Mesenchymal stem cell (in vitro differentiated cells and primary cell): Measurements from ENCODE around the gene VAC14. TPM values are rescaled to one million over a fixed set of nuclear protein-coding genes. Genes with fewer than 3 reads are reported as not detected.
A peak's percentile ranks its signal among the peaks of the same experiment; 100 is the strongest.
"Not testable (repeated sequence)": the region's sequence is repeated elsewhere in the genome, so short reads cannot be mapped to it uniquely, and the experiment has no call there.

Experiments
- DNase-seq: peaks from one replicate; pipeline ENCODE4 v3.0.0-alpha.2; 2013
- H2AFZ ChIP-seq: one replicate; pipeline ENCODE4 v1.6.1; 2013; ENCODE audit warnings: low read depth, mild to moderate bottlenecking, control low read depth, inconsistent platforms, low read length, moderate library complexity
- H2AK5ac ChIP-seq: 2 replicates; pipeline ENCODE4 v1.6.1; 2013; ENCODE audit warnings: low read length, moderate library complexity, mild to moderate bottlenecking, inconsistent platforms; ENCODE audit not compliant: severe bottlenecking
- H2BK120ac ChIP-seq: one replicate; pipeline ENCODE4 v1.6.1; 2013; ENCODE audit warnings: low read depth, mild to moderate bottlenecking, inconsistent platforms, low read length, moderate library complexity
- H2BK12ac ChIP-seq, 2 experiments: one replicate each; pipeline ENCODE4 v1.6.1; 2013; ENCODE audit warnings: inconsistent platforms in 2 of 2, low read length in 2 of 2, mild to moderate bottlenecking in 2 of 2, moderate library complexity in 2 of 2, control low read depth in 1 of 2
- H2BK15ac ChIP-seq: one replicate; pipeline ENCODE4 v1.6.1; 2013; ENCODE audit warnings: mild to moderate bottlenecking, low read depth, inconsistent platforms; ENCODE audit not compliant: poor library complexity, severe bottlenecking
- H2BK5ac ChIP-seq: 2 replicates; pipeline ENCODE4 v1.6.1; 2013; ENCODE audit warnings: low read depth, mild to moderate bottlenecking, low read length, control low read depth, inconsistent platforms; ENCODE audit not compliant: poor library complexity, severe bottlenecking
- H3K14ac ChIP-seq, 2 experiments: one replicate each; pipeline ENCODE4 v1.6.1; 2013; ENCODE audit warnings: inconsistent platforms in 2 of 2, low read length in 2 of 2, control low read depth in 1 of 2, mild to moderate bottlenecking in 1 of 2, moderate library complexity in 1 of 2
- H3K18ac ChIP-seq, 2 experiments: one replicate each; pipeline ENCODE4 v1.6.1; 2013; ENCODE audit warnings: inconsistent platforms in 2 of 2, low read length in 2 of 2, control low read depth in 1 of 2, low read depth in 1 of 2, mild to moderate bottlenecking in 1 of 2
- H3K23ac ChIP-seq, 2 experiments: one replicate each; pipeline ENCODE4 v1.6.1; 2013; ENCODE audit warnings: inconsistent platforms in 2 of 2, low read length in 2 of 2, mild to moderate bottlenecking in 2 of 2, moderate library complexity in 2 of 2, control low read depth in 1 of 2
- H3K27ac ChIP-seq: 2 replicates; pipeline ENCODE4 v1.5.1; 2013; ENCODE audit warnings: mild to moderate bottlenecking, moderate library complexity, low read length, control low read depth, inconsistent platforms; ENCODE audit not compliant: poor library complexity, severe bottlenecking
- H3K27me3 ChIP-seq, 2 experiments: 2 replicates each; pipeline versions ENCODE4 v1.6.1 to v1.7.0; 2013; ENCODE audit warnings: low read length in 2 of 2, mild to moderate bottlenecking in 2 of 2, moderate library complexity in 2 of 2, control low read depth in 1 of 2, inconsistent platforms in 1 of 2; ENCODE audit not compliant: control insufficient read depth in 1 of 2, insufficient read depth in 1 of 2
- H3K36me3 ChIP-seq, 2 experiments: 2 replicates each; pipeline versions ENCODE4 v1.6.1 to v1.7.0; 2013; ENCODE audit warnings: low read length in 2 of 2, control low read depth in 1 of 2, inconsistent platforms in 1 of 2, low read depth in 1 of 2, mild to moderate bottlenecking in 1 of 2; ENCODE audit not compliant: insufficient read depth in 2 of 2, control insufficient read depth in 1 of 2
- H3K4ac ChIP-seq, 2 experiments: one replicate each; pipeline ENCODE4 v1.6.1; 2013; ENCODE audit warnings: inconsistent platforms in 2 of 2, low read length in 2 of 2, mild to moderate bottlenecking in 2 of 2, moderate library complexity in 2 of 2, control low read depth in 1 of 2, low read depth in 1 of 2
- H3K4me1 ChIP-seq: 2 replicates; pipeline ENCODE4 v1.6.1; 2013; ENCODE audit warnings: low read depth, low read length, control low read depth; ENCODE audit not compliant: control insufficient read depth, insufficient read depth
- H3K4me2 ChIP-seq: 2 replicates; pipeline ENCODE4 v1.6.1; 2013; ENCODE audit warnings: low read length, mild to moderate bottlenecking, inconsistent platforms; ENCODE audit not compliant: poor library complexity, severe bottlenecking
- H3K4me3 ChIP-seq, 2 experiments: 2 replicates each; pipeline versions ENCODE4 v1.5.1 to v1.7.0; 2013; ENCODE audit warnings: low read length in 2 of 2, mild to moderate bottlenecking in 2 of 2, control low read depth in 1 of 2, low read depth in 1 of 2; ENCODE audit not compliant: insufficient read depth in 1 of 2
- H3K79me1 ChIP-seq: replicated peaks from 2 replicates; pipeline ENCODE4 v1.6.1; 2013; ENCODE audit warnings: mild to moderate bottlenecking, control low read depth, low read length, inconsistent platforms; ENCODE audit not compliant: poor library complexity, severe bottlenecking
- H3K9ac ChIP-seq: 2 replicates; pipeline ENCODE4 v1.7.0; 2013; ENCODE audit warnings: mild to moderate bottlenecking, low read length, moderate library complexity
- H3K9me3 ChIP-seq: 2 replicates; pipeline ENCODE4 v1.7.0; 2013; ENCODE audit warnings: mild to moderate bottlenecking, low read length; ENCODE audit not compliant: control insufficient read depth
- H4K8ac ChIP-seq: one replicate; pipeline ENCODE4 v1.6.1; 2013; ENCODE audit warnings: inconsistent platforms, mild to moderate bottlenecking, low read length, moderate library complexity
- H4K91ac ChIP-seq: one replicate; pipeline ENCODE4 v1.6.1; 2013; ENCODE audit warnings: mild to moderate bottlenecking, low read length, inconsistent platforms
- WGBS: methylation state at CpG from one replicate; pipeline ENCODE4 v1.1.7; 2013; ENCODE audit warnings: mixed read lengths; 5-methylcytosine and 5-hydroxymethylcytosine counted together
- polyA plus RNA-seq, 2 experiments: library from polyadenylated mRNA; stranded (reverse); fragments of 200-250 nt; gene quantifications; one replicate each; pipeline ENCODE4 v1.2.3, GENCODE V29; 2013

Gene VAC14
- polyA plus RNA-seq (2013, experiment 1 of 2) = 29.9 TPM
- polyA plus RNA-seq (2013, experiment 2 of 2) = 29.1 TPM

DNA sequence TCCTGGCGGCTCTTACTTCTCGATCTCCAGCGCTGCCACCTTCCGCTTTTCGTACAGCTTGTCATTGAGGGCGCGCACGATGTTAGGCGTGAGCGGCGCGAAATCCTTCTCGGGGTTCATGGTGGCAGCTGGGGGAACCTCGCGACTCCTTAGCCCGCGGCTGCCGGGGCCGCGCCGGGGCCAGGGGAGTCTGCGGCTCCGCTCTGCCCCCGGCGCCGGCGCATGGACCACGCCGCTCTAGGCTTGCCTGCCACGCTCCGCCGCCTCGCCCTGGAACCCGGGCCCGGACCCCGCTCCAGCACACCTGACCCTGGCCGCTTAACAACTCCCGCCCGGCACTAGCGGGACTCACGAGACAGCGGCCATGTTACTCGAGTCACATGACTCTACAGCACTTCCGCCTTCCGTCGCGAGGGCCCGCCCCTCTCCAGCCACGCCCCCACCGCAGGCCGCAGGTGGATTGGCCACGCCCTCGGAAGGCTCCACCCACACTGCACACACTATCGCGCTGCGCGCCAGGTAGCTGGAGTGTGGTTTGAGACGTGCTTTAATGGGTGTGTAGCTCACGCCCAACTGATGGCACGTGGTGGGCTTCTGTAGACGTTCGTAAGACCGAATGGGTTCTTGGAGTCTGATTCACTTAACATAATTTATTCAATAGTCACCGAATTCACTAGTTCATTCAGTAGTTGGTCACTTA lies at the start of gene VAC14:
Gene VAC14 (minus strand): TSS at position 378 of the 700 bp plus-strand sequence. CDS start 258 bp downstream, at position 120.
- Histone ChIP-seq H3K18ac (peak within 1 kb of the TSS; percentile 52 to 84), H3K4ac (peak within 1 kb of the TSS; percentile 6 to 46), H3K79me1 (peaks cover 25% of the 10 kb centered on the region)

DNA sequence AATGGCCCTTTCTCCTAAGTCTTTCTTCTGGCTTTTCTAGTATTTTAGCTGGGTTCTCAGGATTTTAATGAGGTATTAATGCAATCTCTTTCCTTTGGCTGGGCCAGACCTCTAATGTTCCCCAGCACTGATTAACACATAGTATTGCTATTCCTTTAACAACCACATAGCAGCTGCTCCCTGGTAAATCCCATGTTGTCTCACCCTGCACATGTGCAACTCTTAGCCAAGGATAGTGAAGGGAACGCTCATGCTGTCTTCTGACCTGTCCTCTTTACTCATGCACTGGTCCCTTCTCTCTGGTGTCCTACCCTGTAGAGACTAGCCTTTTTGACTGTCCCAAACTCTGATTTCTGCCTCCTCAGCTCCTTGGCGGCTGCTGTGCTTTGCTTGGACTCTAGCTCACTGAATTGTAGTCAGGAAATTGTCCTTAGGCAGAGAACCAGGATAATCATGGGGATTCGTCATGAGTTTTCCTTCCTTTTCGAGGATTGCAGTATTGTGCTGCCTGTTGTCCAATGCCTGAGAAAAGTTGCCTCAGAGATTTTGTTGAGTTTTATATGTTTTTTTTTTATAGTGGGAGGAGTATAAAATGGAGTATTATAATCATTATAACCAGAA lies 22.6 kb upstream of the VAC14 start:
- not testable (repeated sequence) for H3K4me2 ChIP-seq, H3K9me3 ChIP-seq

More for the DNA sequence above, at the start of gene VAC14:
- peak within 1 kb of the TSS; percentile 90 to 93 for H3K4me3 ChIP-seq
- no peak within 1 kb of the TSS for H3K14ac ChIP-seq
- H3K27me3 ChIP-seq = no peaks in the 10 kb centered on the region
- H3K23ac ChIP-seq = peak within 1 kb of the TSS in 1 of 2 experiments; percentile 77
- peak within 1 kb of the TSS; percentile 97 for H3K4me2 ChIP-seq
- H2BK120ac ChIP-seq = no peak within 1 kb of the TSS
- peak within 1 kb of the TSS; percentile 6 for H2AFZ ChIP-seq
- H2AK5ac ChIP-seq = no peak within 1 kb of the TSS
- no peaks in the 10 kb centered on the region for H3K9me3 ChIP-seq
- H2BK5ac ChIP-seq = no peak within 1 kb of the TSS
- H2BK12ac ChIP-seq = no peak within 1 kb of the TSS
- peak; percentile 85 for DNase-seq
- no peak within 1 kb of the TSS for H2BK15ac ChIP-seq
- H3K36me3 ChIP-seq = peaks cover 0 to 17% of the 10 kb centered on the region in 2 experiments
- H3K4me1 ChIP-seq = peaks cover 4% of the 10 kb centered on the region
- peak within 1 kb of the TSS; percentile 88 for H4K91ac ChIP-seq
- no peak within 1 kb of the TSS for H3K27ac ChIP-seq
- WGBS = 1% methylated on average over 61 of the region's 64 CpGs
- H4K8ac ChIP-seq = peak within 1 kb of the TSS; percentile 92
- peak within 1 kb of the TSS; percentile 96 for H3K9ac ChIP-seq

DNA sequence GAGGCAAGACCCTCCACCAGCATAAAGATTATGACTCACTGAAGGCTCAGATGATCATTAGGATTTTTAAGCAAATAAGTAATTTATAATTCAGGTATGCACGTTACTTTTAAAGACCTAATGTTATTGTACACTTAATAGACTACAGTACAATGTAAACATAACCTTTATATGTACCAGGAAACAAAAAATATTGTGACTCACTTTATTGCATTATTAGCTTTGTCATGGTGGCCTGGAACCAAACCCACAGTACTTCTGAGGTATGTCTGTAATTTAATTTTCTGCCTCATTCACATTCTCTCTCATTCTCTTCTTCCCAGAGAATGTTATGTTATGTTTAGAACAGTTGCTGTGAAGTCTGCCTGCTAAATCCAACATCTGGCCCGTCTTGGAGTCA lies 21.8 kb upstream of the VAC14 start:
- not testable (repeated sequence) for H3K18ac ChIP-seq, H3K4me1 ChIP-seq

More for the DNA sequence above, 22.6 kb upstream of the VAC14 start:
- not testable (repeated sequence) for H3K23ac ChIP-seq, H2BK5ac ChIP-seq, H3K4me1 ChIP-seq, H3K18ac ChIP-seq, H2BK12ac ChIP-seq, H3K4ac ChIP-seq, H2BK120ac ChIP-seq, H3K4me3 ChIP-seq, H2AK5ac ChIP-seq, H3K36me3 ChIP-seq, DNase-seq, H3K9ac ChIP-seq, H3K27me3 ChIP-seq, H4K91ac ChIP-seq, H2AFZ ChIP-seq, H3K79me1 ChIP-seq, H2BK15ac ChIP-seq, H4K8ac ChIP-seq, H3K14ac ChIP-seq, H3K27ac ChIP-seq
- WGBS = no CpG with 5 or more reads among the region's 4 CpGs

DNA sequence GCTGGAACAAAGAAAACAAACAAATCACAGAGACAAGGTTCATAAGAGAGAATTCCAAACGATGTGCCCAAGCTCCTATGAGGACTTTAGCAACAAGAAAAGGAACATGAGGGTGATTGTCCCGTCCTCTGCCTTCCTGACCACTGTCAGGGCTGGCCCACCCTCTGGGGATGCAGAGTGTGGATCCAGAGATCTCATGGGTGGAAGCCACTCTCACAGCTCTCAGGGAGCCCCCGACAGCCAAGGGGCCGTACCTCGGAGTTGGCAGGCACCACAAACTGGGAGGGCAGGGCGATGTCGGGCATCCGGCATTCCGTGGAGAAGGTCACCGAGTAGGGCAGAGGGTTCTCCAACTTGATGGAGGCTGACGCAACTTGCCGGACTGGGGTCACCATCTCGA lies 17.1 kb upstream of the VAC14 start:
- not testable (repeated sequence) for H4K8ac ChIP-seq, H3K23ac ChIP-seq, H2BK120ac ChIP-seq, H2AK5ac ChIP-seq, H3K9ac ChIP-seq, H3K4me3 ChIP-seq, H3K27me3 ChIP-seq, H3K4me1 ChIP-seq, H2AFZ ChIP-seq, H4K91ac ChIP-seq, H2BK12ac ChIP-seq, H2BK15ac ChIP-seq, H2BK5ac ChIP-seq, H3K14ac ChIP-seq, H3K9me3 ChIP-seq, H3K18ac ChIP-seq, DNase-seq, H3K36me3 ChIP-seq, H3K79me1 ChIP-seq, H3K27ac ChIP-seq, H3K4me2 ChIP-seq, H3K4ac ChIP-seq
- no CpG with 5 or more reads among the region's 13 CpGs for WGBS

More for the DNA sequence above, 21.8 kb upstream of the VAC14 start:
- not testable (repeated sequence) for H3K9me3 ChIP-seq, H3K14ac ChIP-seq, H3K4me2 ChIP-seq, H3K4ac ChIP-seq, H4K91ac ChIP-seq, H3K23ac ChIP-seq, H3K79me1 ChIP-seq, H3K27me3 ChIP-seq, H2BK15ac ChIP-seq, H4K8ac ChIP-seq, H3K27ac ChIP-seq, H2BK5ac ChIP-seq, DNase-seq, H3K9ac ChIP-seq, H2BK120ac ChIP-seq, H3K36me3 ChIP-seq, H2AK5ac ChIP-seq, H2BK12ac ChIP-seq, H2AFZ ChIP-seq, H3K4me3 ChIP-seq
- no CpG with 5 or more reads among the region's 2 CpGs for WGBS
